Skeletal muscle tissue (tissue), 4 donors: ENCODE results near the gene MYCBP. TPM values are rescaled to one million over a fixed set of nuclear protein-coding genes. Genes with fewer than 3 reads are reported as not detected.

Experiments used
- H3K27ac ChIP-seq: one replicate; pipeline ENCODE4 v1.7.0; 2013; ENCODE audit warnings: mild to moderate bottlenecking, low read depth, low read length, inconsistent platforms
- H3K27me3 ChIP-seq, 3 donors: one replicate each; pipeline ENCODE4 v1.7.0; 2013; ENCODE audit warnings: low read length in 3 of 3; ENCODE audit not compliant: control insufficient read depth in 3 of 3, insufficient read depth in 3 of 3
- H3K36me3 ChIP-seq, 3 donors: one replicate each; pipeline ENCODE4 v1.7.0; 2013; ENCODE audit warnings: low read length in 3 of 3; ENCODE audit not compliant: control insufficient read depth in 3 of 3, insufficient read depth in 3 of 3
- H3K4me1 ChIP-seq, 3 donors: one replicate each; pipeline ENCODE4 v1.7.0; 2013; ENCODE audit warnings: low read length in 3 of 3, mild to moderate bottlenecking in 3 of 3; ENCODE audit not compliant: control insufficient read depth in 3 of 3, insufficient read depth in 3 of 3
- H3K4me3 ChIP-seq, 3 donors: one replicate each; pipeline ENCODE4 v1.7.0; 2013; ENCODE audit warnings: low read length in 3 of 3
- H3K9ac ChIP-seq, 3 donors: one replicate each; pipeline ENCODE4 v1.7.0; 2013; ENCODE audit warnings: low read length in 3 of 3, mild to moderate bottlenecking in 3 of 3, moderate library complexity in 2 of 3, low read depth in 1 of 3
- H3K9me3 ChIP-seq, 3 donors: one replicate each; pipeline ENCODE4 v1.7.0; 2013; ENCODE audit warnings: low read length in 3 of 3; ENCODE audit not compliant: control insufficient read depth in 3 of 3
- total RNA-seq: library from RNA; depleted of rRNA; stranded (reverse); fragments of >200 nt; gene quantifications from one replicate; pipeline ENCODE4 v1.2.3, GENCODE V29; 2014
- donor health status: Osteomylitis.

Gene MYCBP
- total RNA-seq, 1 donor from 2014 or later, result 10.4 TPM

GRCh38 chr1:38870996-38871395 lies 2.2 kb downstream of the MYCBP start:
- Histone ChIP-seq H3K36me3 (peaks cover 0 to 3% (median 0%) of the 10 kb centered on the region in 3 donors), H3K9ac (no peak overlapping the region), H3K4me3 (no peak overlapping the region), H3K9me3 (no peaks in the 10 kb centered on the region), H3K4me1 (peaks cover 13 to 22% (median 15%) of the 10 kb centered on the region in 3 donors), H3K27ac (no peak overlapping the region), H3K27me3 (no peaks in the 10 kb centered on the region)

GRCh38 chr1:38867208-38867607 lies 5.9 kb downstream of the MYCBP start:
- Histone ChIP-seq H3K27ac (no peak overlapping the region), H3K36me3 (peaks cover 0 to 5% (median 5%) of the 10 kb centered on the region in 3 donors), H3K27me3 (no peaks in the 10 kb centered on the region)

GRCh38 chr1:38865112-38865715 lies 7.9 kb downstream of the MYCBP start:
- peaks cover 21 to 35% (median 22%) of the 10 kb centered on the region in 3 donors for H3K4me1 ChIP-seq
- H3K4me3 ChIP-seq, result no peak overlapping the region
- no peak overlapping the region for H3K27ac ChIP-seq
- no peaks in the 10 kb centered on the region for H3K9me3 ChIP-seq
- H3K9ac ChIP-seq, result peak overlapping the region in 1 of 3 donors; percentile 21
- H3K27me3 ChIP-seq, result no peaks in the 10 kb centered on the region
- H3K36me3 ChIP-seq, result peaks cover 0 to 5% (median 5%) of the 10 kb centered on the region in 3 donors

More at GRCh38 chr1:38867208-38867607, 5.9 kb downstream of the MYCBP start:
- Histone ChIP-seq H3K4me3 (no peak overlapping the region), H3K9me3 (no peaks in the 10 kb centered on the region), H3K4me1 (peaks cover 16 to 28% (median 18%) of the 10 kb centered on the region in 3 donors), H3K9ac (no peak overlapping the region)

- no peaks in the 10 kb centered on the region for H3K9me3 ChIP-seq
- H3K36me3 ChIP-seq, result peaks cover 9 to 11% (median 11%) of the 10 kb centered on the region in 3 donors
- peak overlapping the region; percentile 89 to 98 (median 92) for H3K4me3 ChIP-seq
- peak overlapping the region; percentile 87 to 97 (median 88) for H3K9ac ChIP-seq
- no peaks in the 10 kb centered on the region for H3K27me3 ChIP-seq
- H3K4me1 ChIP-seq, result peaks cover 31 to 57% (median 35%) of the 10 kb centered on the region in 3 donors
- H3K27ac ChIP-seq, result peak overlapping the region; percentile 77
Observed at GRCh38 chr1:38860454-38860795, 12.7 kb downstream of the MYCBP start.

- Histone ChIP-seq H3K9me3 (no peaks in the 10 kb centered on the region), H3K9ac (peak within 1 kb of the TSS; percentile 92 to 97 (median 95)), H3K4me1 (peaks cover 31 to 62% (median 35%) of the 10 kb centered on the region in 3 donors), H3K27me3 (no peaks in the 10 kb centered on the region), H3K27ac (peak within 1 kb of the TSS; percentile 86), H3K36me3 (peaks cover 12 to 15% (median 15%) of the 10 kb centered on the region in 3 donors), H3K4me3 (peak within 1 kb of the TSS; percentile 95 to 98 (median 96))
Observed at GRCh38 chr1:38859561-38860453, 13.3 kb downstream of the MYCBP start, which contains the start of gene RRAGC. Gene RRAGC, minus strand, starts transcription at chr1:38859772. Its CDS starts 126 bp downstream, at chr1:38859646.

GRCh38 chr1:38858833-38859560 lies 14.2 kb downstream of the MYCBP start:
- H3K9me3 ChIP-seq, result no peaks in the 10 kb centered on the region
- peak overlapping the region; percentile 87 to 96 (median 95) for H3K4me3 ChIP-seq
- H3K27ac ChIP-seq, result peak overlapping the region; percentile 86
- peaks cover 12 to 19% (median 18%) of the 10 kb centered on the region in 3 donors for H3K36me3 ChIP-seq
- no peaks in the 10 kb centered on the region for H3K27me3 ChIP-seq
- peaks cover 29 to 59% (median 35%) of the 10 kb centered on the region in 3 donors for H3K4me1 ChIP-seq
- H3K9ac ChIP-seq, result peak overlapping the region; percentile 88 to 95 (median 92)

GRCh38 chr1:38852780-38853179 lies 20.4 kb downstream of the MYCBP start:
- H3K4me1 ChIP-seq, result peaks cover under 1 to 12% (median 4%) of the 10 kb centered on the region in 3 donors
- H3K9me3 ChIP-seq, result no peaks in the 10 kb centered on the region
- no peak overlapping the region for H3K9ac ChIP-seq
- no peak overlapping the region for H3K4me3 ChIP-seq
- peaks cover 15 to 48% (median 41%) of the 10 kb centered on the region in 3 donors for H3K36me3 ChIP-seq
- no peak overlapping the region for H3K27ac ChIP-seq
- no peaks in the 10 kb centered on the region for H3K27me3 ChIP-seq

GRCh38 chr1:38848071-38848470 lies 25.1 kb downstream of the MYCBP start:
- no peak overlapping the region for H3K4me3 ChIP-seq
- peaks cover 6 to 52% (median 41%) of the 10 kb centered on the region in 3 donors for H3K36me3 ChIP-seq
- no peak overlapping the region for H3K27ac ChIP-seq
- no peak overlapping the region for H3K9ac ChIP-seq
- no peaks in the 10 kb centered on the region for H3K27me3 ChIP-seq
- H3K9me3 ChIP-seq, result no peaks in the 10 kb centered on the region
- no peaks in the 10 kb centered on the region for H3K4me1 ChIP-seq

GRCh38 chr1:38846210-38846609 lies 26.9 kb downstream of the MYCBP start:
- Histone ChIP-seq H3K27ac (no peak overlapping the region), H3K9ac (no peak overlapping the region), H3K4me1 (no peaks in the 10 kb centered on the region), H3K4me3 (no peak overlapping the region), H3K9me3 (no peaks in the 10 kb centered on the region), H3K36me3 (peaks cover 6 to 37% (median 35%) of the 10 kb centered on the region in 3 donors), H3K27me3 (no peaks in the 10 kb centered on the region)
